Right lobe of liver (tissue), 4 donors: Measurements from ENCODE around the gene ATG5.

Source experiments
- CTCF ChIP-seq, 4 donors: fragments of 200-600 bp in 3 of 4; fragments of 450-650 bp in 1 of 4; IDR thresholded peaks; one replicate each; pipeline versions ENCODE4 v1.5.1 to v1.8.0; 2016 to 2022; ENCODE audit warnings: antibody characterized with exemption in 4 of 4, mild to moderate bottlenecking in 2 of 4
- POLR2A ChIP-seq: fragments of 450-650 bp; IDR thresholded peaks from one replicate; pipeline ENCODE4 v1.6.1; 2017; ENCODE audit warnings: antibody characterized with exemption, mild to moderate bottlenecking
- donor health status: DM: no; HTN: no; CAD: no.
- donor health status: DM: no; HTN: no; CAD: no.
- donor health status: DM: no; HTN: yes; CAD: no.

- TF ChIP-seq POLR2A (no peak), CTCF (IDR thresholded peaks at IDR 0.05) (no peak)
Observed at GRCh38 chr6:106237286-106237685, 88.3 kb downstream of the ATG5 start.
